ENCODE measurements around the gene DIDO1. TPM values are rescaled to one million over a fixed set of nuclear protein-coding genes. Genes with fewer than 3 reads are reported as not detected.

DIDO1 gene
- total and polyA plus RNA-seq, 2 of the 13 experiments (the other 11 are each of a cell fraction or from before 2014, with no cell fraction given): 75.0 to 75.1 TPM

- TF ChIP-seq MXD4 (CRISPR knock-in tag; IDR thresholded peaks at IDR 0.05) (peak; percentile 67), DNMT3B (CRISPR knock-in tag; conservative IDR thresholded peaks at IDR 0.05) (0 out of 2 replicates have a peak, but pooled peaks have one; percentile 17), TEAD3 (CRISPR knock-in tag; optimal IDR thresholded peaks at IDR 0.05; ENCODE audit: borderline replicate concordance) (peak; percentile 37), REXO4 (CRISPR knock-in tag; IDR thresholded peaks at IDR 0.05; ENCODE audit: borderline replicate concordance) (no peak; the same call in 1 of the 2 replicates), XRCC5 (optimal IDR thresholded peaks at IDR 0.05; ENCODE audit: low read length) (no peak), ZNF264 (CRISPR knock-in tag; IDR thresholded peaks at IDR 0.05) (no peak; the same call in 1 of the 2 replicates), RFXAP (CRISPR knock-in tag; IDR thresholded peaks at IDR 0.05; ENCODE audit: borderline replicate concordance) (0 out of 2 replicates have a peak, but pooled peaks have one; percentile 11), ATF7 (IDR thresholded peaks at IDR 0.05) (no peak), ATF7 (CRISPR knock-in tag; IDR thresholded peaks at IDR 0.05) (0 out of 2 replicates have a peak, but pooled peaks have one; percentile 7), ZNF207 (IDR thresholded peaks at IDR 0.05; ENCODE audit: borderline replicate concordance) (no peak), SYNCRIP (IDR thresholded peaks at IDR 0.05; ENCODE audit: insufficient read depth, low read depth, low read length) (no peak), NFYC (CRISPR knock-in tag; IDR thresholded peaks at IDR 0.05) (no peak), SNRNP70 (IDR thresholded peaks at IDR 0.05; ENCODE audit: low read depth, low read length) (no peak), KAT7 (CRISPR knock-in tag; IDR thresholded peaks at IDR 0.05; ENCODE audit: borderline replicate concordance) (no peak; the same call in 1 of the 2 replicates), NFE2 (CRISPR knock-in tag; IDR thresholded peaks at IDR 0.05) (no peak), ZNF878 (CRISPR knock-in tag; IDR thresholded peaks at IDR 0.05) (no peak), THAP11 (CRISPR knock-in tag; IDR thresholded peaks at IDR 0.05) (no peak), ZNF546 (CRISPR knock-in tag; conservative IDR thresholded peaks at IDR 0.05) (no peak; the same call in 1 of the 2 replicates), ZNF781 (CRISPR knock-in tag; IDR thresholded peaks at IDR 0.05; ENCODE audit: borderline replicate concordance, not compliant biosample characterization) (no peak), ZNF263 (CRISPR knock-in tag; IDR thresholded peaks at IDR 0.05) (no peak), U2AF1 (optimal IDR thresholded peaks at IDR 0.05; ENCODE audit: low read depth, low read length) (no peak), MLX (CRISPR knock-in tag; IDR thresholded peaks at IDR 0.05) (0 out of 2 replicates have a peak, but pooled peaks have one; percentile 51), ATAD3A (CRISPR knock-in tag; IDR thresholded peaks at IDR 0.05) (no peak), DNMT1 (CRISPR knock-in tag; IDR thresholded peaks at IDR 0.05) (no peak), ZNF260 (CRISPR knock-in tag; IDR thresholded peaks at IDR 0.05; ENCODE audit: borderline replicate concordance, low read depth) (no peak), ZEB1 (IDR thresholded peaks at IDR 0.05; ENCODE audit: insufficient replicate concordance, low read depth) (no peak)
- TF ChIP-seq, protein P1, sequence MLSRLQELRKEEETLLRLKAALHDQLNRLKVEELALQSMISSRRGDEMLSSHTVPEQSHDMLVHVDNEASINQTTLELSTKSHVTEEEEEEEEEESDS (CRISPR knock-in tag; IDR thresholded peaks at IDR 0.05; ENCODE audit: borderline replicate concordance): no peak
- TF ChIP-seq, protein P2, sequence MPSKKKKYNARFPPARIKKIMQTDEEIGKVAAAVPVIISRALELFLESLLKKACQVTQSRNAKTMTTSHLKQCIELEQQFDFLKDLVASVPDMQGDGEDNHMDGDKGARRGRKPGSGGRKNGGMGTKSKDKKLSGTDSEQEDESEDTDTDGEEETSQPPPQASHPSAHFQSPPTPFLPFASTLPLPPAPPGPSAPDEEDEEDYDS (CRISPR knock-in tag; IDR thresholded peaks at IDR 0.05): no peak
- TF ChIP-seq, protein P3, sequence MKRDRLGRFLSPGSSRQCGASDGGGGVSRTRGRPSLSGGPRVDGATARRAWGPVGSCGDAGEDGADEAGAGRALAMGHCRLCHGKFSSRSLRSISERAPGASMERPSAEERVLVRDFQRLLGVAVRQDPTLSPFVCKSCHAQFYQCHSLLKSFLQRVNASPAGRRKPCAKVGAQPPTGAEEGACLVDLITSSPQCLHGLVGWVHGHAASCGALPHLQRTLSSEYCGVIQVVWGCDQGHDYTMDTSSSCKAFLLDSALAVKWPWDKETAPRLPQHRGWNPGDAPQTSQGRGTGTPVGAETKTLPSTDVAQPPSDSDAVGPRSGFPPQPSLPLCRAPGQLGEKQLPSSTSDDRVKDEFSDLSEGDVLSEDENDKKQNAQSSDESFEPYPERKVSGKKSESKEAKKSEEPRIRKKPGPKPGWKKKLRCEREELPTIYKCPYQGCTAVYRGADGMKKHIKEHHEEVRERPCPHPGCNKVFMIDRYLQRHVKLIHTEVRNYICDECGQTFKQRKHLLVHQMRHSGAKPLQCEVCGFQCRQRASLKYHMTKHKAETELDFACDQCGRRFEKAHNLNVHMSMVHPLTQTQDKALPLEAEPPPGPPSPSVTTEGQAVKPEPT (CRISPR knock-in tag; IDR thresholded peaks at IDR 0.05; ENCODE audit: low read depth): no peak
- TF ChIP-seq, protein P4, sequence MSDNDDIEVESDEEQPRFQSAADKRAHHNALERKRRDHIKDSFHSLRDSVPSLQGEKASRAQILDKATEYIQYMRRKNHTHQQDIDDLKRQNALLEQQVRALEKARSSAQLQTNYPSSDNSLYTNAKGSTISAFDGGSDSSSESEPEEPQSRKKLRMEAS (IDR thresholded peaks at IDR 0.05): peak; percentile 54
Observed at GRCh38 chr20:62952968-62953838, 26.9 kb upstream of the DIDO1 start (continued).

Measured in HepG2 (cell line).